Thoracic aorta (tissue), 2 donors: ENCODE measurements around the gene FOXO6. TPM values are rescaled to one million over a fixed set of nuclear protein-coding genes. Genes with fewer than 3 reads are reported as not detected.

Experiments
- ATAC-seq: fragments of 150-250 bp; one replicate; pipeline ENCODE4 v1.8.0; 2017; ENCODE audit warnings: low read depth; ENCODE audit not compliant: insufficient number of reproducible peaks, low FRiP score
- DNase-seq: peaks from one replicate; pipeline ENCODE4 v3.0.0-alpha.2; 2020; ENCODE audit warnings: low spot score
- H3K27ac ChIP-seq, 2 donors: fragments of 200-600 bp; sonication (generic); 1 replicate in 1 of 2; 2 replicates in 1 of 2; pipeline ENCODE4 v1.5.1; 2016; ENCODE audit warnings: mild to moderate bottlenecking in 2 of 2, moderate library complexity in 2 of 2
- H3K27me3 ChIP-seq: fragments of 200-600 bp; sonication (generic); replicated peaks from 2 replicates; pipeline ENCODE4 v1.6.0; 2016; ENCODE audit warnings: mild to moderate bottlenecking; ENCODE audit not compliant: insufficient read depth
- H3K36me3 ChIP-seq: fragments of 200-600 bp; sonication (generic); one replicate; pipeline ENCODE4 v1.5.1; 2016
- H3K4me1 ChIP-seq, 2 donors: fragments of 200-600 bp; sonication (generic); 1 replicate in 1 of 2; 2 replicates in 1 of 2; pipeline versions ENCODE4 v1.5.1 to v1.6.0; 2016; ENCODE audit warnings: low read depth in 2 of 2, mild to moderate bottlenecking in 1 of 2; ENCODE audit not compliant: control insufficient read depth in 1 of 2
- H3K4me3 ChIP-seq: fragments of 200-600 bp; sonication (generic); 2 replicates; pipeline ENCODE4 v1.5.1; 2016; ENCODE audit warnings: mild to moderate bottlenecking
- H3K9me3 ChIP-seq: fragments of 200-600 bp; sonication (generic); 2 replicates; pipeline ENCODE4 v1.5.1; 2016
- CTCF ChIP-seq: fragments of 200-600 bp; sonication (generic); IDR thresholded peaks from one replicate; pipeline ENCODE4 v1.5.1; 2019; ENCODE audit warnings: antibody characterized with exemption
- total RNA-seq, 2 donors: library from RNA; depleted of rRNA; stranded (reverse); fragments of >200 nt; gene quantifications; one replicate each; pipeline versions ENCODE4 v1.1.0 to v1.2.3, GENCODE V29; 2016

FOXO6 gene
- total RNA-seq, 2 donors from 2014 or later: 3.8 TPM; not detected in 1

GRCh38 chr1:41315146-41315822, 46.0 kb upstream of the FOXO6 start:
- Histone ChIP-seq H3K9me3 (no peaks in the 10 kb centered on the region), H3K4me1 (peaks cover 9 to 28% of the 10 kb centered on the region in 2 donors), H3K27me3 (no peaks in the 10 kb centered on the region), H3K4me3 (no peak overlapping the region), H3K27ac (no peak overlapping the region), H3K36me3 (no peaks in the 10 kb centered on the region)
- DNase-seq (no peak), ATAC-seq (no peak)
- TF ChIP-seq CTCF: no peak

GRCh38 chr1:41315871-41316270, 45.4 kb upstream of the FOXO6 start:
- DNase-seq: no peak
- Histone ChIP-seq H3K27me3 (no peaks in the 10 kb centered on the region), H3K4me1 (peaks cover 11 to 34% of the 10 kb centered on the region in 2 donors), H3K27ac (no peak overlapping the region), H3K36me3 (no peaks in the 10 kb centered on the region), H3K9me3 (no peaks in the 10 kb centered on the region), H3K4me3 (no peak overlapping the region)
- ATAC-seq: no peak
- TF ChIP-seq CTCF: no peak

GRCh38 chr1:41317361-41317760, 43.9 kb upstream of the FOXO6 start:
- Histone ChIP-seq H3K4me1 (peaks cover 11 to 36% of the 10 kb centered on the region in 2 donors), H3K4me3 (no peak overlapping the region), H3K27ac (no peak overlapping the region), H3K9me3 (no peaks in the 10 kb centered on the region), H3K27me3 (no peaks in the 10 kb centered on the region), H3K36me3 (no peaks in the 10 kb centered on the region)
- no peak for ATAC-seq
- no peak for TF ChIP-seq CTCF
- DNase-seq: no peak

- H3K9me3 ChIP-seq: no peaks in the 10 kb centered on the region
- H3K27me3 ChIP-seq: no peaks in the 10 kb centered on the region
- no peak for DNase-seq
- H3K36me3 ChIP-seq: no peaks in the 10 kb centered on the region
- no peak for ATAC-seq
- no peak overlapping the region for H3K4me3 ChIP-seq
- peaks cover 11 to 36% of the 10 kb centered on the region in 2 donors for H3K4me1 ChIP-seq
- H3K27ac ChIP-seq: no peak overlapping the region
- no peak for TF ChIP-seq CTCF
Measured at GRCh38 chr1:41318135-41318534, 43.1 kb upstream of the FOXO6 start.

GRCh38 chr1:41319106-41319755, 42.0 kb upstream of the FOXO6 start:
- no peak for TF ChIP-seq CTCF
- H3K4me1 ChIP-seq: peaks cover 11 to 25% of the 10 kb centered on the region in 2 donors
- peak overlapping the region; percentile 67 to 68 for H3K27ac ChIP-seq
- H3K4me3 ChIP-seq: no peak overlapping the region
- no peaks in the 10 kb centered on the region for H3K27me3 ChIP-seq
- ATAC-seq: no peak
- no peaks in the 10 kb centered on the region for H3K36me3 ChIP-seq
- H3K9me3 ChIP-seq: no peaks in the 10 kb centered on the region
- DNase-seq: no peak
